NCI-H2107 (cell line): Measurements from ENCODE around the gene MAML2.
"Not testable (repeated sequence)": the region's sequence is repeated elsewhere in the genome, so short reads cannot be mapped to it uniquely, and the experiment has no call there.

ENCODE experiments used
- DNase-seq: peaks from one replicate; lab custom pipeline; 2025; lab: John Stamatoyannopoulos, UW

MAML2 gene

GRCh38 chr11:96185220-96185768 is 157.7 kb downstream of the MAML2 start:
- DNase-seq = no peak

GRCh38 chr11:96180937-96181336 is 162.1 kb downstream of the MAML2 start:
- DNase-seq = not testable (repeated sequence)

DNA sequence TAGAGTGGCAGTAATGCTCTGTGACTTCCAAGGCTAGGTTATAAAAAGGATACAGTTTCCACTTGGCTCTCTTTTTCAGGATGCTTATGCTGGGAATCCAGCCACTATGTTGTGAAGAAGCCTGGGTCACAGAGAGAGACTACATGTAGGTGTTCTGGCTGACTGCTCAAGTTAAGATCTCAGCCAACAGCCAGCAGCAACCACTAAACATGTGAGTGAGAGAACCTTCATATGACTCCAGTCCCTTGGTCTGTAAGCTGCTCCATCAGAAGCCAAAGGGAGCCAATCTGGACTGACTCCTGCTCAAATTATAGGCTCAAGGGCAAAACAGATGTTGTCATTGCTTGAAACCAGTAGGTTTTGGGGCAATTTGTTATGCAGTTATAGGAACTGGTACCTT is 162.7 kb downstream of the MAML2 start:
- DNase-seq = no peak

DNA sequence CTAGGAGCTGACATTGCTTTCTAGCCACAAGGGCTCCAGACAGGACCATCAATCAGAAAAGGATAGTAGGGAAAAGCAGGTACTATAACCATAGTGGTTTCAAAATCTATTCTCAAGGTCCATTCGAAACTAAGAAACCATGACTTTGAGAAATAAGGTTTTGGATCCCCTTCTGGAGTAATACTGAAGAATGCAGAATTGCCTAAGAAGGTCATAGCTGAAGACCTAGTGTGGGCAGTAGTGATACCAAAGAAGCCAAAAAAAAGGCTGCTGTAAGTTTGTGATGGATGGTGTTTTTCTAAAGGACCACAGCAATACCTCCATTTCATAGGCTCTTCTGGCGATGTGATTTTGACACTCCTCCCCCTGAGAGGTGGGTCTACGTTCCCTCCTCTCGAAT is 163.1 kb downstream of the MAML2 start:
- DNase-seq = no peak

DNA sequence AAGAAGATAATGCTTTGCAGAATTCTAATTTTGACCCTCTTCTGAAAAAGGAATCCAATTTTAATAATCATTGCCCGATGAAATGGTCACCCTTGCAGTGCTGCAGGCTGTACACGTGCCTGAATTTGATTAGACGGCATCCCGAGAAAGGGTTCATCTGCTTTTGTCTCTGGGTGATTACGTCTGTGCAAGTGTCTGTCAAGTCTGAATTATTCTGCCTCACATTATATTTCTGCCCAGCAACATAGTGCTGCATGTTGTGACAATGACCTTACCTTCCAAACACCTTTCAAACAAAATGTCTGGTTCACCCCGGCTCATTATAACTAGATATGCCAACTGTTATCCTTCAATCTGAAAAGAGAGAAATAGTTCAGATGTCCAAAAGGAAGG is 164.1 kb downstream of the MAML2 start:
- DNase-seq = no peak

GRCh38 chr11:96178049-96178886 is 164.7 kb downstream of the MAML2 start:
- no peak for DNase-seq

- no peak for DNase-seq
These were observed 165.8 kb downstream of the MAML2 start for GRCh38 chr11:96177146-96177545.

GRCh38 chr11:96173906-96174305 is 169.1 kb downstream of the MAML2 start:
- DNase-seq = no peak

DNA sequence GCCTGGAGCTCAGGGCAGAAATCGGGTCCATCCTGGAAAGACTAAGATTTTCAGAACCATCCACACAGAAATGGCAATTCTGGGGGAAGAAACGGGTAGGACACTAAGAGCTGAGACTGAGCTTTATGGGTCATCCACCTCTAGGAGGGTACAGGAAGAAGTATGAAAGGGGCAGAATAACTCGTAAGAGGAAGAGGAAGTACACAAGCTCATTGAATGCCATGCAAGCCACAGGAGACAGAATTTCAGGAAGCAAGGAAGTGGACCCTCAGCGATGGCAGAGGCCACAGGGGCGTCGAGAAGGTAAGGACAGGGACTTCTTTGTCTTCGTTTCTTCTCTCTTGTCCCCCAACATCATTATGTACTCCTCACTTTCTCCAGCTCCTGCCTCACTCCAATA is 169.6 kb downstream of the MAML2 start:
- no peak for DNase-seq

GRCh38 chr11:96172604-96173003 is 170.4 kb downstream of the MAML2 start:
- DNase-seq = no peak

DNA sequence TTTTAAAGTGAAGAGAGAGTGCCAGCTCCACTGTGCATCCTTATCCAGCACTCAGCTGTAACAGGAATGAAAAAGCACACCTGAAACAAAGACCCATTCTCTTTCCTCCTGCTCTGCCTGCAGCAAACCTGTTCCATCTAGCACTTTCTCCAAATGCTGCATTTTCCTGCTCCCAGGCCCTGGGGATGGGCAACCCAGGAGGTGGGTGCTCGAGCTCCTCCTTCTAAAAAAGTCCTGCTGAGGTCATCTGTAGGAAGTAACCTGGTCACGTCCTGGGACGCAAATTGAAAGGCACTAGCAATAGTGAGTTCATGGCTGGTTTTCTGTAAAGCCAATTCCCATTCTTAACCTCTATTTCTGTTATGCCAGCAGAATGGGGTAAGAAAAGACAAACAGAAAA is 173.7 kb downstream of the MAML2 start:
- no peak for DNase-seq

DNA sequence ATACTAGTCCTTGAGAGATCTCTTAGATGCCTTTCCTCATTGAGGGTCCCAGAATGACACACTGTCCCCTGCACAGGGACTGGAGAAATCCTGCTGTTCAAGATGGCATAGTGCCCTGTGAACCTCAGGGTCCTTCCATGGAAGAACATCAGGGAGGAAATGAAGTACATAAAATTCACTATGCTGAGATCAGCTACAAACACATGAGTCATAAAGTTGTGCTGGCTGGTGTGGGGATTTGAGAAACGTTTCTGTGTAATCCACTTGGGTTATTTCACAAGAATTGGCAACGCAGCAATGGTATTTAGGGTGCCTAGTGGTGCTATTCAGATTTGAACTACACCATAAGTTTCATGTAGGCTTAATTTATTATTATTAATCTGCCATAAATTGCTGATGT is 174.4 kb downstream of the MAML2 start:
- DNase-seq = no peak

DNA sequence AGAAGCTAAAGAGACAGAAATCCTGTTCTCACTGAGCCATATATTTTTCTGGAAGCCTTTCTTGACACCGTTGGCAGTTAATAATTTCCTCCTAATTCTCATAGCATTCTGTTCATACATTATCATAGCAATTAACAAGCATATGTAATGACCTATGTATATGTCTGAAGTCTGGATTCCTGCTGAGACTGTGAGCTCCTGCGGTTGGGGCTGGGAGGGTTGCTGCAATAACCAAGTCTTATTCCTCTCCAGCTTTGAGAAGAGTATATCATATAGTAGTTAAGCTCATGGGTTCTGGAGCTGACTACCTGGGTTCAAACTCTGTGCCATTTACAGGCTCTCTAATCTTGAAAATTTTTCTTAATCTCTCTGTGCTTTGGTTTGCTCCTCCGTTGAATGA is 175.2 kb downstream of the MAML2 start:
- DNase-seq = no peak

DNA sequence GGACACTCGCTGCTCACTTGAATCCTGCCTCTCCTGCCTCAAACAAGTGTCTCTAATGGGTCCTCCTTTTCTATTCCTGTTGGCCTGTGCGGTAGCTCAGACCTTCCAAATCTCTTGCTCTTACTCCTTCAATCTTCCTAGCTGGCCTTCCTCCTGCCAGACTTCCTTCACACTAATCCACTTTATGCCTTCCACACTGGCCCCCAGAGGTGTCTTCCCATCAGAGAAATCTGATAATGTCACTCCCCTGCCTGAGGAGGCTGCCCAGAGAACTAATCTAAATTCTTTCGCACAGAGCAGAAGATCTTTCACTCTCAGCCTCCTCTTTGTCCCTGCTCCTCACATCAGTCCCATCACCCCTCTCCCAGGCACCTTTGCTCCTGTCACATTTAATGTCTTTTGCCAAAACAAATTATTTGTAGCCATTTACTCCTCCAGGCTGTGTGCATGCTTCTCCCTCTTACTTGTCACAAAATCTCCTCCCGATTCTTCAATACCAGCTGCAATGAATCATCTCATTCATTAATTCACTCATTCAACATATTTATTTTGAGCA is 175.7 kb downstream of the MAML2 start:
- no peak for DNase-seq

DNA sequence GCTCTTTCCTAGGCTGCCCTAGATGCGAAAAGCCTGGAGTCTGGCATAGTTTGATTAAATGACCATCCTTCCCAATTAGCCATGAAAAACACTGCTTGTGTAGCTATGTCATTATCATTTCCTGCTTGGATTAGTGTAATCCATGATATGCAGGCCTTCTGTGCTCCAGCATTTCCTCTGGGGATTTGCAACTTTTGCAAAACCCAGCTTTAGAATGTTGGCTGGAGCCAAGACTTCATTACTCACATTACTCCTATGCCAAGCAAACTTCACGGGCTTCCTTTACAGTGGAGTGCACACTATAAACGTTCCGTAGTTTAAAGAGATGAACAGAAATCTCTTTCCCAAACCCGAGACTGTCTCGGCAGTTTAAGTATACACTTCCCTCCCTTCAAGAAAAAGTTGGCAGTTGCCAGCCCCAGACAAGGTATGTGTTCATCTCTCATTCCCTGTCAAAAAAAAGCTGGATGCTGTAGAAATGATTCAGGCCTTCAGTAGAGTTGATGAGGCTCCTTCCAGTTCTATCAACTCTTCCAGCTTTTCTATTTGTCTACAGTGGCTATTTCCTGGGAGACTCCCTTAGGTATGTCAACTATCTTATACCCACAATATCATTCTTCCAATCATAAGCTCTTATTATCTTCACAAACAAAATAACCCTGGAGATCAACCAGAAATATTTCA is 180.0 kb downstream of the MAML2 start:
- no peak for DNase-seq

DNA sequence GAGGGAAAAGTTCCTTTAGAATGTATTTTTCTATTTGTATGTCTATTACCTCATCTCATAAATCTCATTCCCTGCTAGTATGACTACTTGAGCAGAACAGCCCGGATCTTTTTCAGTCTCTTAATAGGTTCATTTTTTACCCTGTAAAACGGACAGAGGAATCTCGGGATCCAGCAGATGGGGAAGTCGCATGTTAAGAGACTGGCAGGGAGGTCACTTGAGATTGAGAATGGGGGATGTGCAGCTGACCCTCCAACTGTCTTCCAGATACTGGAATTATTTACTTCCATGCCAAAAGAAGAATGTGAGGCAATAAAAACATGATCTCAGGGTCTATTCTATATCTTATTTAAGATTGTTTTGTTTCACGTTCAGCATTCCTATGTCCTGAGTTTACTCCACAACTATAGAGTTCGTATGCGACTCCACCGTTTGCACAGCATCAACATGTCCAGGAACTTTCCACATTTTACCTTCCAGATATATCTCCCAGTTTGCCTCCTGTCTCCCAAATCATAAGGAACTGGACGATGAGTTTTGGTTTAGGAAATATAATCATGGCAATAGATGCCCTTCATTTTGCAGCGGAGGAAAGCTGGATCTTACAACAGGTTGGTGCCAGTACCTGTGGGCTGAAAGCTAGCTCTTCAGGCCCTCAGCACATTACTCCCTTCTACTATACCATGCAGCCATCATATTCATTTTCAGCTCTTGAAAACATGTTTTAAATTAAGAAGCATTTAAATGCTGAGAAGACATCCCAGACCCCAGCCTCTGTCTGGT is 181.5 kb downstream of the MAML2 start:
- DNase-seq = no peak

- no peak for DNase-seq
These were observed 182.2 kb downstream of the MAML2 start for GRCh38 chr11:96160732-96161306.

DNA sequence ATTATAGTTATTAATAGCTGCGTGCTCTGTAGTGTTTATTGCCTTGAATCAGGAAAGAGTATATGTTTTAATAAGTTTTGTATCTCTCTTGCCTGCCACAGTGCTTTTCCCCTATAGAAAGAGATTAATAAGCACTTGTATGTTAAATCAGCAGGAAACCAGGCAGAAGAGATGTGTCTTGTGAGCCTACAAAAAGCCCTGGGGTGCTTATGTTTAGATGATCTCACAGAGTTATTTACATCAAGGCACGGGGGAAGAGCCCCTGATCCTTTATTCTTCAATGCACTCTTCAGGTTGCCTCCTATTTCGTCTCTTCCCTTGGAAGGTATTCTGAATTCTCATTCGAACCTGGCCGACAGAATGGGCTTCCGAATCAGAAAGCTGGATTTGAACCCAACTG is 183.0 kb downstream of the MAML2 start:
- no peak for DNase-seq

- no peak for DNase-seq
These were observed 184.9 kb downstream of the MAML2 start for GRCh38 chr11:96158126-96158525.

DNA sequence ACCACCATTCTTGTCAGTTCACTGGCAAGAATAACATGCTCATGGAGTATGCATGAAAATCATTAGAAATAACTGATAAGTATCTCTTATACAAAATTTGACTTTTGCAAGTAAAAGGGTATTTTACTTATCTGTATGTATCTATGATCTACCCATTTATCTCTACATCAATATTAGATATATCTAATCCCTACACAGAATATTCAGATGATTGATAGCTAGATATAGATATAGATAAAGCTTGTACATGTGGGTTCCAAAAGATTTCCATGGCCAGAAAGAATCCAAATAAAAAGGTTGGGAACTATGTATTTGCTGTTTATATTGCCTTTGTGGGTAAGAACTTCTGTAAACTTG is 185.5 kb downstream of the MAML2 start:
- no peak for DNase-seq

DNA sequence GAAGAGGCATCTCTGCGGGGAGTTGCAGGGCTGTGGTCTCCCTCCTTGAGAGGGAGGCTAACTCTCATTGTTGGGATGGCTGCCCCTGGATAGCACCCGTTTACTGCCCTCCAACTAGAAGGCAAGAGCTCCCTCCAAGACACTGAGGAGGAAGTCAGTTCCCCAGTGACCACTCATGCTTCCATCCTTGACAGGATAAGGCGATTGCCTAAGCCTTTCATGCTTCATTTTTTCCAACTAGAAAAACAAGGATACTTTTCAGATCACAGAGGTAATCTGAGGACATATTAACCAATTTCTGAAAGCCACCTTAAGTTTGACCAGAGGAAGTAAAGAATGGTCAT is 186.6 kb downstream of the MAML2 start:
- no peak for DNase-seq
